Measurements from ENCODE around the gene CBL.

DNA sequence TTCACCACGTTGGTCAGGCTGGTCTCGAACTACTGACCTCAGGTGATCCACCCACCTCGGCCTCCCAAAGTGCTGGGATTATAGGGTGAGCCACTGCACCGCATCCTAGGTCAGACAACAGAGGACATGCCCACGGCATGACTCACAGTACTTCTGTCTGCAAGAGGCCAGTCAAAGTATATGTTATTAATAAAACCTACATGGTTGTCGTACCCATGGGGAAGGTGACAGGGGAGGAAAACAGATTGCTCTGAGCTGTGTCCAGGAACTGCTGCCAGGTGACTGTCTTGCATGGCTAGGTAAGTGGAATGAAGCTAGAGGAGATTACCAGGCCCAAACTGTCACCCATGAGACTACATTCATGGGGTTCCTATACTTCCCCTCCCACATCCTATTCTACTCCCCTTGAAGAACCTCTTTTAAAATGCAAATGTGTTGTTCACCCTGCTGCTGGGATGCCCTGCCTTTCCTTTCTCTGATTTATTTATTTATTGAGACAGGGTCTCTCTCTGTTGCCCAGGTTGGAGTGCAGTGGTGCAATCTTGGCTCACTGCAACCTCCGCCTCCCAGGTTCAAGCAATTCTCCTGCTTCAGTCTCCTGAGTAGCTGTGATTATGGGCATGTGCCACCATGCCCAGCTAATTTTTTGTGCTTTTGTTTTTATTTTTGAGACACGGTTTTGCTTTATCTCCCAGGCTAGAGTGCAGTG lies 39.6 kb upstream of the CBL start:
- TF ChIP-seq POLR2A (IDR thresholded peaks at IDR 0.05) (no peak), CTCF (IDR thresholded peaks at IDR 0.05) (no peak)
